HepG2 (cell line): Measurements from ENCODE around the gene WNT1. TPM values are rescaled to one million over a fixed set of nuclear protein-coding genes. Genes with fewer than 3 reads are reported as not detected.
A peak's percentile ranks its signal among the peaks of the same experiment; 100 is the strongest.

Source experiments
- ATAC-seq: fragments of 200-7000 bp; cut with Tn5 transposase; 3 replicates; pipeline ENCODE4 v1.9.1; 2020; ENCODE audit warnings: mild to moderate bottlenecking, moderate library complexity
- BruUV-seq: library from RNA; stranded (reverse); fragments of 400-500 nt; replicated peaks from 2 replicates; lab custom pipeline; 2021; lab: Mats Ljungman, UMichigan
- CTCF ChIA-PET: fragments of 300-600 bp; formaldehyde crosslinking; extraction: SDS; loops from one replicate; lab custom pipeline; 2021; ENCODE audit warnings: low total read pairs, inconsistent platforms, low intra/inter-chr PET ratio; lab: Yijun Ruan, JAX
- POLR2A ChIA-PET: fragments of 350-600 bp; sonication (Branson Sonifier 250); formaldehyde crosslinking; loops from one replicate; lab custom pipeline; 2020; ENCODE audit warnings: antibody characterized with exemption, inconsistent platforms; lab: Yijun Ruan, JAX
- DNase-seq: peaks from one replicate; pipeline ENCODE4 v3.0.0-alpha.2; 2015; ENCODE audit warnings: low spot score
- FAIRE-seq: peaks from 3 replicates; lab custom pipeline; 2011; peaks lifted over from hg19 to GRCh38; lab: Jason Lieb, UNC
- H2AFZ ChIP-seq: one replicate; pipeline ENCODE4 v1.6.1; 2011; ENCODE audit warnings: low read length, inconsistent platforms
- H3K27ac ChIP-seq: fragments of 300-600 bp; 3 replicates; pipeline ENCODE4 v1.8.0; 2011; ENCODE audit warnings: mixed run types, mild to moderate bottlenecking, mixed read lengths, low read length, inconsistent platforms; ENCODE audit not compliant: insufficient read depth; ENCODE audit errors: extremely low read length
- H3K27me3 ChIP-seq, 2 experiments: fragments of 200-600 bp in 1 of 2; 2 replicates in 1 of 2; 3 replicates in 1 of 2; pipeline versions ENCODE4 v1.6.0 to v1.8.0; 2011; ENCODE audit warnings: low read length in 2 of 2, mild to moderate bottlenecking in 2 of 2, moderate library complexity in 2 of 2, inconsistent platforms in 1 of 2; ENCODE audit not compliant: insufficient read depth in 2 of 2, control insufficient read depth in 1 of 2
- H3K36me3 ChIP-seq, 2 experiments: fragments of 200-600 bp in 1 of 2; replicated peaks in 1 of 2; 2 replicates in 1 of 2; 3 replicates in 1 of 2; pipeline versions ENCODE4 v1.5.1 to v1.8.0; 2011; ENCODE audit warnings: low read length in 2 of 2, inconsistent platforms in 1 of 2; ENCODE audit not compliant: insufficient read depth in 2 of 2, control insufficient read depth in 1 of 2
- H3K4me1 ChIP-seq: 2 replicates; pipeline ENCODE4 v1.5.1; 2012; ENCODE audit warnings: low read length, inconsistent platforms; ENCODE audit not compliant: insufficient read depth
- H3K4me2 ChIP-seq: 2 replicates; pipeline ENCODE4 v1.6.0; 2011; ENCODE audit warnings: low read depth, low read length, inconsistent platforms
- H3K4me3 ChIP-seq, 3 experiments: fragments of 200-600 bp in 1 of 3; sonication (generic), shearing (Covaris generic) in 1 of 3; replicated peaks in 1 of 3; 2 replicates each; pipeline ENCODE4 v1.5.1; 2011 to 2016; ENCODE audit warnings: low read length in 3 of 3, inconsistent platforms in 2 of 3, low read depth in 2 of 3, mild to moderate bottlenecking in 2 of 3, control low read depth in 1 of 3, mixed read lengths in 1 of 3; ENCODE audit not compliant: insufficient read depth in 1 of 3
- H3K79me2 ChIP-seq: one replicate; pipeline ENCODE4 v1.6.1; 2011; ENCODE audit warnings: low read length, inconsistent platforms; ENCODE audit not compliant: insufficient read depth
- H3K9ac ChIP-seq: 2 replicates; pipeline ENCODE4 v1.6.0; 2011; ENCODE audit warnings: mild to moderate bottlenecking, low read depth, low read length, inconsistent platforms; ENCODE audit not compliant: insufficient read depth
- H3K9me3 ChIP-seq: 2 replicates; pipeline ENCODE4 v1.5.1; 2012; ENCODE audit warnings: mild to moderate bottlenecking, low read length
- H4K20me1 ChIP-seq: 2 replicates; pipeline ENCODE4 v1.6.0; 2011; ENCODE audit warnings: inconsistent platforms, mild to moderate bottlenecking, low read length, moderate library complexity; ENCODE audit not compliant: insufficient read depth
- KDM6A ChIP-seq: IDR thresholded peaks from 2 replicates; pipeline ENCODE4 v1.6.1; 2016; ENCODE audit warnings: low read depth
- LCORL ChIP-seq, 2 experiments: fragments of 450-650 bp in 1 of 2; sonication (generic) in 1 of 2; formaldehyde crosslinking in 1 of 2; IDR thresholded peaks; 2 replicates each; pipeline versions ENCODE4 v1.5.0 to v1.6.1; 2017 to 2020; ENCODE audit warnings: antibody characterized with exemption in 1 of 2, missing genetic modification reagents in 1 of 2
- MAF1 ChIP-seq: sonication (generic); formaldehyde crosslinking; IDR thresholded peaks from 2 replicates; pipeline ENCODE4 v1.5.0; 2020; ENCODE audit warnings: missing genetic modification reagents, borderline replicate concordance
- RXRA ChIP-seq: sonication (generic); formaldehyde crosslinking; IDR thresholded peaks from 2 replicates; pipeline ENCODE4 v1.5.1; 2020; ENCODE audit warnings: missing genetic modification reagents
- SPEN ChIP-seq: sonication (generic); formaldehyde crosslinking; IDR thresholded peaks from 2 replicates; pipeline ENCODE4 v1.5.1; 2020; ENCODE audit warnings: low read depth, mild to moderate bottlenecking, missing genetic modification reagents
- UBTF ChIP-seq: sonication (generic); formaldehyde crosslinking; IDR thresholded peaks from 2 replicates; pipeline ENCODE4 v1.4.0; 2020; ENCODE audit warnings: mild to moderate bottlenecking, missing genetic modification reagents
- ZNF329 ChIP-seq: sonication (generic); formaldehyde crosslinking; IDR thresholded peaks from 2 replicates; pipeline ENCODE4 v1.9.0; 2021; ENCODE audit warnings: low read depth, mild to moderate bottlenecking, missing genetic modification reagents
- ZSCAN30 ChIP-seq: sonication (generic); formaldehyde crosslinking; IDR thresholded peaks from 2 replicates; pipeline ENCODE4 v1.5.0; 2020; ENCODE audit warnings: mild to moderate bottlenecking, missing genetic modification reagents
- WGBS: methylation state at CpG from one replicate; pipeline ENCODE4 v1.1.6; 2017; ENCODE audit warnings: low lambda C conversion rate; 5-methylcytosine and 5-hydroxymethylcytosine counted together
- in situ Hi-C: cut with HindIII; loops from 2 replicates; pipeline ENCODE4 v1.10.0; 2017; ENCODE audit warnings: low pct_unique_long_range_greater_than_20kb; ENCODE audit not compliant: extremely low pct_ligation_motif_present
- intact Hi-C: fragments of 100-400 bp; cut with micrococcal nuclease; formaldehyde crosslinking; loops from one replicate; pipeline ENCODE4 v1.10.0; 2022; ENCODE audit not compliant: unreplicated experiment
- polyA plus RNA-seq, 8 experiments: library from polyadenylated mRNA; depleted of rRNA in 3 of 8; stranded (reverse) in 7 of 8; unstranded in 1 of 8; fragments of >200 nt; fragmentation: Illumina TruSeq in 4 of 8; extraction: Trizol in 4 of 8; gene quantifications; 2 replicates each; pipeline versions ENCODE4 v1.2.1 to v1.2.3, GENCODE V29; 2011 to 2016; ENCODE audit warnings: low read depth in 4 of 8, missing spikeins in 1 of 8, mixed read lengths in 1 of 8; ENCODE audit not compliant: insufficient read depth in 1 of 8
- total RNA-seq, 5 experiments: library from RNA; depleted of rRNA; stranded (reverse); fragments of >200 nt; fragmentation: Illumina TruSeq; extraction: Trizol; gene quantifications; 2 replicates each; pipeline ENCODE4 v1.2.3, GENCODE V29; 2016; ENCODE audit warnings: low read depth in 1 of 5
- TF ChIP-seq, protein P1 (sequence below): sonication (generic); formaldehyde crosslinking; IDR thresholded peaks from 2 replicates; pipeline ENCODE4 v1.5.0; 2020; ENCODE audit warnings: mild to moderate bottlenecking, low read depth, missing genetic modification reagents, borderline replicate concordance

The WNT1 gene
- total and polyA plus RNA-seq, 2 of the 13 experiments (the other 11 are each of a cell fraction or from before 2014, with no cell fraction given) = not detected

GRCh38 chr12:48970702-48971334 is 7.3 kb upstream of the WNT1 start:
- no peaks in the 10 kb centered on the region for H3K9me3 ChIP-seq
- H3K4me2 ChIP-seq = peak overlapping the region; percentile 78
- no peaks in the 10 kb centered on the region for H3K36me3 ChIP-seq
- DNase-seq (no peak), FAIRE-seq (no peak), ATAC-seq (no peak)
- H4K20me1 ChIP-seq = peaks cover 9% of the 10 kb centered on the region; the same call in 1 of the 2 replicates
- peaks cover 24 to 82% of the 10 kb centered on the region in 2 experiments for H3K27me3 ChIP-seq
- ChIA-PET CTCF (no interaction called here), POLR2A (interaction anchor here (1.5 kb wide), 1 partner anchor 14 kb away, joined by 5 read pairs; the partner anchor contains the start of gene ARF3)
- intact Hi-C loops = no loop called here
- no TSS peak for BruUV-seq
- no peak overlapping the region for H3K9ac ChIP-seq
- H2AFZ ChIP-seq = no peak overlapping the region
- in situ Hi-C loops = no loop called here
- H3K4me1 ChIP-seq = peaks cover 50% of the 10 kb centered on the region
- H3K4me3 ChIP-seq = peak overlapping the region in 1 of 3 experiments; percentile 72; a peak in 3 of 6 replicates
- 21% methylated on average over 8 of the region's 10 CpGs for WGBS
- no peaks in the 10 kb centered on the region for H3K79me2 ChIP-seq
- TF ChIP-seq MAF1 (CRISPR knock-in tag) (no peak), RXRA (CRISPR knock-in tag) (no peak), UBTF (no peak), ZSCAN30 (CRISPR knock-in tag) (no peak), KDM6A (CRISPR knock-in tag) (no peak), LCORL (IDR thresholded peaks at IDR 0.05) (no peak), LCORL (CRISPR knock-in tag; IDR thresholded peaks at IDR 0.05) (no peak), SPEN (CRISPR knock-in tag) (no peak), ZNF329 (CRISPR knock-in tag) (no peak)
- TF ChIP-seq, protein P1, sequence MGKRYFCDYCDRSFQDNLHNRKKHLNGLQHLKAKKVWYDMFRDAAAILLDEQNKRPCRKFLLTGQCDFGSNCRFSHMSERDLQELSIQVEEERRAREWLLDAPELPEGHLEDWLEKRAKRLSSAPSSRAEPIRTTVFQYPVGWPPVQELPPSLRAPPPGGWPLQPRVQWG = no peak
- TF ChIP-seq, all 625 proteins: peak for 0
- no peak overlapping the region for H3K27ac ChIP-seq
